HEK293T (cell line): ENCODE results near the gene CEP170B.
A peak's percentile ranks its signal among the peaks of the same experiment; 100 is the strongest.

Experiments
- CTCF ChIA-PET: fragments of 350-600 bp; formaldehyde crosslinking; extraction: SDS; loops from one replicate; lab custom pipeline; 2021; ENCODE audit warnings: antibody characterized with exemption, inconsistent platforms; lab: Yijun Ruan, JAX
- POLR2A ChIA-PET: fragments of 350-600 bp; formaldehyde crosslinking; extraction: SDS; loops from one replicate; lab custom pipeline; 2020; ENCODE audit warnings: antibody characterized with exemption, inconsistent platforms; lab: Yijun Ruan, JAX
- DNase-seq: peaks from one replicate; pipeline ENCODE4 v3.0.0; 2012; ENCODE audit warnings: mixed read lengths; ENCODE audit errors: extremely low spot score
- ARNT ChIP-seq: fragments of 450-650 bp; IDR thresholded peaks from 2 replicates; pipeline ENCODE4 v1.6.1; 2017; ENCODE audit warnings: mild to moderate bottlenecking
- BHLHE40 ChIP-seq: fragments of 450-650 bp; IDR thresholded peaks from 2 replicates; pipeline ENCODE4 v1.6.1; 2016; ENCODE audit warnings: mild to moderate bottlenecking, moderate library complexity, borderline replicate concordance
- CTBP1 ChIP-seq: fragments of 450-650 bp; IDR thresholded peaks from 2 replicates; pipeline ENCODE4 v1.6.1; 2016; ENCODE audit warnings: borderline replicate concordance
- ELF4 ChIP-seq: fragments of 450-650 bp; IDR thresholded peaks from 2 replicates; pipeline ENCODE4 v1.6.1; 2017; ENCODE audit warnings: antibody characterized with exemption
- FOXA1 ChIP-seq: fragments of 450-650 bp; IDR thresholded peaks from 2 replicates; pipeline ENCODE4 v1.6.1; 2016; ENCODE audit warnings: mild to moderate bottlenecking
- FOXK2 ChIP-seq: fragments of 450-650 bp; IDR thresholded peaks from 2 replicates; pipeline ENCODE4 v1.6.1; 2016; ENCODE audit warnings: mild to moderate bottlenecking
- FOXM1 ChIP-seq: fragments of 450-650 bp; IDR thresholded peaks from 2 replicates; pipeline ENCODE4 v1.6.1; 2017; ENCODE audit warnings: mild to moderate bottlenecking, borderline replicate concordance
- L3MBTL2 ChIP-seq: fragments of 450-650 bp; conservative IDR thresholded peaks from 2 replicates; pipeline ENCODE4 v1.6.1; 2016; ENCODE audit warnings: mild to moderate bottlenecking
- LEF1 ChIP-seq: fragments of 450-650 bp; IDR thresholded peaks from 2 replicates; pipeline ENCODE4 v1.6.1; 2017; ENCODE audit warnings: mild to moderate bottlenecking, borderline replicate concordance
- PKNOX1 ChIP-seq: fragments of 450-650 bp; IDR thresholded peaks from 2 replicates; pipeline ENCODE4 v1.6.1; 2016
- SP1 ChIP-seq: fragments of 450-650 bp; IDR thresholded peaks from 2 replicates; pipeline ENCODE4 v1.6.1; 2017
- SUZ12 ChIP-seq: fragments of 450-650 bp; IDR thresholded peaks from 2 replicates; pipeline ENCODE4 v1.6.1; 2016; ENCODE audit warnings: mild to moderate bottlenecking
- ZNF384 ChIP-seq: fragments of 450-650 bp; IDR thresholded peaks from 2 replicates; pipeline ENCODE4 v1.6.1; 2016

The CEP170B gene

GRCh38 chr14:104930526-104931303 lies 65.6 kb downstream of the CEP170B start:
- TF ChIP-seq ELF4 (no peak), SP1 (no peak), L3MBTL2 (no peak), BHLHE40 (no peak), FOXA1 (no peak), LEF1 (no peak), FOXK2 (no peak), FOXM1 (no peak), CTBP1 (no peak), ZNF384 (no peak)
- DNase-seq, result peak; percentile 6
- ChIA-PET CTCF (interaction anchor here (0.7 kb wide), 1 partner anchor 114 kb away, joined by 3 read pairs; no protein-coding TSS in a partner anchor), POLR2A (no interaction called here)

GRCh38 chr14:104931304-104931770 lies 66.3 kb downstream of the CEP170B start:
- CTCF ChIA-PET, result interaction anchor here (0.7 kb wide), 1 partner anchor 114 kb away, joined by 3 read pairs; no protein-coding TSS in a partner anchor
- POLR2A ChIA-PET, result no interaction called here
- DNase-seq, result no peak
- TF ChIP-seq CTBP1 (no peak), LEF1 (no peak), PKNOX1 (no peak), FOXM1 (no peak)

GRCh38 chr14:104931771-104932675 lies 67.0 kb downstream of the CEP170B start:
- no peak for DNase-seq
- CTCF ChIA-PET, result no interaction called here
- POLR2A ChIA-PET, result no interaction called here
- TF ChIP-seq ZNF384 (no peak), BHLHE40 (no peak), PKNOX1 (no peak)

GRCh38 chr14:104932676-104933631 lies 67.9 kb downstream of the CEP170B start:
- ChIA-PET CTCF (interaction anchor here (0.5 kb wide), 1 partner anchor 275 kb away, joined by 3 read pairs; no protein-coding TSS in a partner anchor), POLR2A (no interaction called here)
- TF ChIP-seq ARNT (0 out of 2 replicates have a peak, but pooled peaks have one; percentile 14), SUZ12 (no peak)
- DNase-seq, result peak; percentile 95

- no peak for DNase-seq
- CTCF ChIA-PET, result interaction anchor here (0.6 to 1.0 kb wide), 2 partner anchors 42 to 79 kb away, joined by 3 to 5 read pairs; no protein-coding TSS in a partner anchor
- POLR2A ChIA-PET, result interaction anchor here (0.9 to 1.3 kb wide), 4 partner anchors 31 to 100 kb away, joined by 3 read pairs; partner anchors contain the start of gene CDCA4
- no peak for TF ChIP-seq PKNOX1
- no peak for TF ChIP-seq FOXK2
- TF ChIP-seq ARNT, result no peak
Observed at GRCh38 chr14:104933746-104934733, 69.0 kb downstream of the CEP170B start.
